ENCODE results near the gene EGFL7.

- TF ChIP-seq CTCF (conservative IDR thresholded peaks at IDR 0.05): no peak
- TF ChIP-seq ZFX (IDR thresholded peaks at IDR 0.05): no peak
Observed at GRCh38 chr9:136623842-136624183, 38.9 kb upstream of the EGFL7 start.
